WTC11 (cell line): ENCODE measurements around the gene OAF. TPM values are rescaled to one million over a fixed set of nuclear protein-coding genes. Genes with fewer than 3 reads are reported as not detected.

ENCODE experiments used
- ATAC-seq: fragments of 200-7000 bp; cut with Tn5 transposase; 2 replicates; pipeline ENCODE4 v1.10.0; 2021; ENCODE audit warnings: mild to moderate bottlenecking, moderate library complexity
- CTCF ChIA-PET: fragments of 300-600 bp; sonication (Branson Sonifier 250); formaldehyde crosslinking; loops from one replicate; lab custom pipeline; 2021; ENCODE audit warnings: antibody characterized with exemption; lab: Charles Lee
- POLR2A ChIA-PET: fragments of 350-600 bp; sonication (Branson Sonifier 250); formaldehyde crosslinking; loops from one replicate; lab custom pipeline; 2021; ENCODE audit warnings: antibody characterized with exemption; lab: Charles Lee
- DNase-seq: peaks from one replicate; pipeline ENCODE4 v3.0.0; 2021; ENCODE audit warnings: low spot score
- H3K27ac Mint-ChIP-seq: 2 replicates; pipeline ENCODE4 v1.8.0; 2021; ENCODE audit warnings: mixed read lengths
- H3K27me3 Mint-ChIP-seq: 2 replicates; pipeline ENCODE4 v1.8.0; 2021; ENCODE audit warnings: low read depth, mild to moderate bottlenecking, moderate library complexity, mixed read lengths
- H3K36me3 Mint-ChIP-seq: 2 replicates; pipeline ENCODE4 v1.8.0; 2021; ENCODE audit warnings: mixed read lengths
- H3K4me1 Mint-ChIP-seq: 2 replicates; pipeline ENCODE4 v1.8.0; 2022; ENCODE audit warnings: mixed read lengths
- H3K4me3 Mint-ChIP-seq: 2 replicates; pipeline ENCODE4 v1.8.0; 2021; ENCODE audit warnings: mild to moderate bottlenecking, moderate library complexity, mixed read lengths
- H3K9me3 Mint-ChIP-seq: 2 replicates; pipeline ENCODE4 v1.8.0; 2021; ENCODE audit warnings: mixed read lengths
- CBFB ChIP-seq: sonication (generic); formaldehyde crosslinking; IDR thresholded peaks from 2 replicates; pipeline ENCODE4 v1.8.1; 2022; ENCODE audit warnings: mild to moderate bottlenecking, low read depth, missing genetic modification reagents
- CREB1 ChIP-seq: sonication (generic); formaldehyde crosslinking; IDR thresholded peaks from 2 replicates; pipeline ENCODE4 v1.8.0; 2023; ENCODE audit warnings: mild to moderate bottlenecking, missing genetic modification reagents
- EMX1 ChIP-seq: fragments of 250-450 bp; sonication (Bioruptor Pico); IDR thresholded peaks from 2 replicates; pipeline ENCODE4 v1.8.0; 2021; ENCODE audit warnings: mild to moderate bottlenecking
- IRF2 ChIP-seq: sonication (generic); formaldehyde crosslinking; IDR thresholded peaks from 2 replicates; pipeline ENCODE4 v1.8.0; 2022; ENCODE audit warnings: low read depth, missing genetic modification reagents, borderline replicate concordance
- MXD4 ChIP-seq: fragments of 250-450 bp; sonication (Bioruptor Pico); IDR thresholded peaks from 2 replicates; pipeline ENCODE4 v1.8.0; 2021; ENCODE audit warnings: mild to moderate bottlenecking, moderate library complexity, borderline replicate concordance
- NR2C2 ChIP-seq: sonication (generic); formaldehyde crosslinking; IDR thresholded peaks from 2 replicates; pipeline ENCODE4 v1.8.0; 2022; ENCODE audit warnings: mild to moderate bottlenecking, missing genetic modification reagents
- NR3C1 ChIP-seq: sonication (generic); formaldehyde crosslinking; conservative IDR thresholded peaks from 2 replicates; pipeline ENCODE4 v1.8.1; 2023; ENCODE audit warnings: low read depth, mild to moderate bottlenecking, missing genetic modification reagents
- RELA ChIP-seq: sonication (generic); formaldehyde crosslinking; IDR thresholded peaks from 2 replicates; pipeline ENCODE4 v1.8.1; 2022; ENCODE audit warnings: missing genetic modification reagents, mild to moderate bottlenecking, borderline replicate concordance
- TEAD4 ChIP-seq: sonication (generic); formaldehyde crosslinking; IDR thresholded peaks from 2 replicates; pipeline ENCODE4 v1.8.0; 2022; ENCODE audit warnings: mild to moderate bottlenecking, missing genetic modification reagents
- ZNF121 ChIP-seq: sonication (generic); formaldehyde crosslinking; IDR thresholded peaks from 2 replicates; pipeline ENCODE4 v1.8.0; 2023; ENCODE audit warnings: missing genetic modification reagents
- ZNF219 ChIP-seq: sonication (generic); formaldehyde crosslinking; IDR thresholded peaks from 2 replicates; pipeline ENCODE4 v1.8.0; 2023; ENCODE audit warnings: missing genetic modification reagents, mild to moderate bottlenecking, borderline replicate concordance
- ZNF263 ChIP-seq: sonication (generic); formaldehyde crosslinking; IDR thresholded peaks from 2 replicates; pipeline ENCODE4 v1.8.1; 2022; ENCODE audit warnings: low read depth, mild to moderate bottlenecking, moderate library complexity, missing genetic modification reagents
- total RNA-seq: library from RNA; stranded (reverse); gene quantifications from 3 replicates; pipeline ENCODE4 v1.2.3, GENCODE V29; 2021
- TF ChIP-seq, protein P1 (sequence below): sonication (generic); formaldehyde crosslinking; IDR thresholded peaks from 2 replicates; pipeline ENCODE4 v1.8.0; 2022; ENCODE audit warnings: missing genetic modification reagents
- TF ChIP-seq, protein P2 (sequence below): sonication (generic); formaldehyde crosslinking; IDR thresholded peaks from 2 replicates; pipeline ENCODE4 v1.8.0; 2023; ENCODE audit warnings: missing genetic modification reagents, mild to moderate bottlenecking, borderline replicate concordance
- TF ChIP-seq, protein P3 (sequence below): sonication (generic); formaldehyde crosslinking; IDR thresholded peaks from 2 replicates; pipeline ENCODE4 v1.8.1; 2023; ENCODE audit warnings: mild to moderate bottlenecking, moderate library complexity, missing genetic modification reagents

OAF gene
- total RNA-seq, 1 experiment from 2014 or later, result 5.6 TPM

DNA sequence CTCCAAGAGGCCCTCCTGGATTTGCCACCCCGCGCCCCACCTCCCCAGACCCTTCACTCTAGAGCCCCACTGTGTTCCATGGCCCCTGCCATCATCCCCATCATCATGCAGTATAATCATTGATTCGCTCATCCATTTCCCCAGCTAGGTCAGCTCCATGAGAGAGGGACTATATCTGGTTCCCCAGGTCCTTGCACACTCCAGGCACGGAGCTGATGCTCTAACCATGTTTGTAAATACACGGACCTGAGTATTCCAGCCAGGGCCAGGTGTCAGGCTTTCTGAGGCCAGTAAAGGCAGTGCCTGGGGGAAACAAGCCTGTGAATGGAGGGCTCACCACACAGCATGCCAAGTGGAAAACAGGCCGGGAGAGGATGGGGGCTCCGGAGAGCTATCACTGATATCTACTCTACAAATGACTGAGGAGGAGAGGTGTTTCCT is 27.1 kb upstream of the OAF start (continued):
- TF ChIP-seq, protein P1, sequence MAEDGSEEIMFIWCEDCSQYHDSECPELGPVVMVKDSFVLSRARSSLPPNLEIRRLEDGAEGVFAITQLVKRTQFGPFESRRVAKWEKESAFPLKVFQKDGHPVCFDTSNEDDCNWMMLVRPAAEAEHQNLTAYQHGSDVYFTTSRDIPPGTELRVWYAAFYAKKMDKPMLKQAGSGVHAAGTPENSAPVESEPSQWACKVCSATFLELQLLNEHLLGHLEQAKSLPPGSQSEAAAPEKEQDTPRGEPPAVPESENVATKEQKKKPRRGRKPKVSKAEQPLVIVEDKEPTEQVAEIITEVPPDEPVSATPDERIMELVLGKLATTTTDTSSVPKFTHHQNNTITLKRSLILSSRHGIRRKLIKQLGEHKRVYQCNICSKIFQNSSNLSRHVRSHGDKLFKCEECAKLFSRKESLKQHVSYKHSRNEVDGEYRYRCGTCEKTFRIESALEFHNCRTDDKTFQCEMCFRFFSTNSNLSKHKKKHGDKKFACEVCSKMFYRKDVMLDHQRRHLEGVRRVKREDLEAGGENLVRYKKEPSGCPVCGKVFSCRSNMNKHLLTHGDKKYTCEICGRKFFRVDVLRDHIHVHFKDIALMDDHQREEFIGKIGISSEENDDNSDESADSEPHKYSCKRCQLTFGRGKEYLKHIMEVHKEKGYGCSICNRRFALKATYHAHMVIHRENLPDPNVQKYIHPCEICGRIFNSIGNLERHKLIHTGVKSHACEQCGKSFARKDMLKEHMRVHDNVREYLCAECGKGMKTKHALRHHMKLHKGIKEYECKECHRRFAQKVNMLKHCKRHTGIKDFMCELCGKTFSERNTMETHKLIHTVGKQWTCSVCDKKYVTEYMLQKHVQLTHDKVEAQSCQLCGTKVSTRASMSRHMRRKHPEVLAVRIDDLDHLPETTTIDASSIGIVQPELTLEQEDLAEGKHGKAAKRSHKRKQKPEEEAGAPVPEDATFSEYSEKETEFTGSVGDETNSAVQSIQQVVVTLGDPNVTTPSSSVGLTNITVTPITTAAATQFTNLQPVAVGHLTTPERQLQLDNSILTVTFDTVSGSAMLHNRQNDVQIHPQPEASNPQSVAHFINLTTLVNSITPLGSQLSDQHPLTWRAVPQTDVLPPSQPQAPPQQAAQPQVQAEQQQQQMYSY, result no peak
- TF ChIP-seq NR2C2 (CRISPR knock-in tag), result no peak
- TF ChIP-seq EMX1, result no peak
- TF ChIP-seq ZNF263, result no peak
- TF ChIP-seq ZNF121 (CRISPR knock-in tag), result no peak
- TF ChIP-seq IRF2 (CRISPR knock-in tag), result no peak
- TF ChIP-seq NR3C1 (CRISPR knock-in tag), result no peak
- TF ChIP-seq, protein P2, sequence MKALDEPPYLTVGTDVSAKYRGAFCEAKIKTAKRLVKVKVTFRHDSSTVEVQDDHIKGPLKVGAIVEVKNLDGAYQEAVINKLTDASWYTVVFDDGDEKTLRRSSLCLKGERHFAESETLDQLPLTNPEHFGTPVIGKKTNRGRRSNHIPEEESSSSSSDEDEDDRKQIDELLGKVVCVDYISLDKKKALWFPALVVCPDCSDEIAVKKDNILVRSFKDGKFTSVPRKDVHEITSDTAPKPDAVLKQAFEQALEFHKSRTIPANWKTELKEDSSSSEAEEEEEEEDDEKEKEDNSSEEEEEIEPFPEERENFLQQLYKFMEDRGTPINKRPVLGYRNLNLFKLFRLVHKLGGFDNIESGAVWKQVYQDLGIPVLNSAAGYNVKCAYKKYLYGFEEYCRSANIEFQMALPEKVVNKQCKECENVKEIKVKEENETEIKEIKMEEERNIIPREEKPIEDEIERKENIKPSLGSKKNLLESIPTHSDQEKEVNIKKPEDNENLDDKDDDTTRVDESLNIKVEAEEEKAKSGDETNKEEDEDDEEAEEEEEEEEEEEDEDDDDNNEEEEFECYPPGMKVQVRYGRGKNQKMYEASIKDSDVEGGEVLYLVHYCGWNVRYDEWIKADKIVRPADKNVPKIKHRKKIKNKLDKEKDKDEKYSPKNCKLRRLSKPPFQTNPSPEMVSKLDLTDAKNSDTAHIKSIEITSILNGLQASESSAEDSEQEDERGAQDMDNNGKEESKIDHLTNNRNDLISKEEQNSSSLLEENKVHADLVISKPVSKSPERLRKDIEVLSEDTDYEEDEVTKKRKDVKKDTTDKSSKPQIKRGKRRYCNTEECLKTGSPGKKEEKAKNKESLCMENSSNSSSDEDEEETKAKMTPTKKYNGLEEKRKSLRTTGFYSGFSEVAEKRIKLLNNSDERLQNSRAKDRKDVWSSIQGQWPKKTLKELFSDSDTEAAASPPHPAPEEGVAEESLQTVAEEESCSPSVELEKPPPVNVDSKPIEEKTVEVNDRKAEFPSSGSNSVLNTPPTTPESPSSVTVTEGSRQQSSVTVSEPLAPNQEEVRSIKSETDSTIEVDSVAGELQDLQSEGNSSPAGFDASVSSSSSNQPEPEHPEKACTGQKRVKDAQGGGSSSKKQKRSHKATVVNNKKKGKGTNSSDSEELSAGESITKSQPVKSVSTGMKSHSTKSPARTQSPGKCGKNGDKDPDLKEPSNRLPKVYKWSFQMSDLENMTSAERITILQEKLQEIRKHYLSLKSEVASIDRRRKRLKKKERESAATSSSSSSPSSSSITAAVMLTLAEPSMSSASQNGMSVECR, result no peak

DNA sequence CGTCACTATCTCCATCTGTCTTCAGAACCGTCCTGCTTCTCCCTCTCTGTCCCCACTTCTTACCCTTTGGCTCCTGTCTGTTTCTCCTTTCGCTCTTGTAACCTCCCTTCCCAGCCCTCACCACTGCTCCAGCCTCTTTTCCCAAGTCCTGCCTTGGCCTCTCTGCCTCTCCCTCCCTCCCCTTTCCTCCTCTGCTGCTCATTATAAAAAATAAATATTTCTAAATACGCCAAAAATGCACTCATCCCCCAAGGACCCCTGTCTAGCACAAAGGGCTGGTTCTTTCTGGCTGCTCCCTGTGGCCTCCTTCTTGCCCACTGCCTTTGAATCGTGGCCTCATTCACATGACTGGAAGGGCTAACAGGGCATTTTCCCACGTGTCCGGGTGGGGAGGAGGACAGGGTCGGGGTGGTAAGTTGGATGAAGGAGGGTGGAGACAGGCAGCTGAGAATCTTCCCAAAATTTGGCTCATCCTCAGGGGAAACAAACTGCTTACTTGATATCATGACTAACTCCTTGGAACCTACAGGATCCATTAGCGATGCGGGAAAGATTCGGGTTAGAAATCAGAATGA is 26.4 kb upstream of the OAF start:
- CTCF ChIA-PET, result interaction anchor here (1.0 to 1.2 kb wide), 2 partner anchors 13 to 52 kb away, joined by 3 read pairs; no protein-coding TSS in a partner anchor
- Mint-ChIP-seq H3K27me3 (peaks cover 61% of the 10 kb centered on the region), H3K4me1 (peaks cover 31% of the 10 kb centered on the region), H3K27ac (no peak overlapping the region), H3K36me3 (no peaks in the 10 kb centered on the region), H3K4me3 (no peak overlapping the region), H3K9me3 (peaks cover 6% of the 10 kb centered on the region; the same call in 1 of the 2 replicates)
- no peak for TF ChIP-seq ZNF263
- TF ChIP-seq CBFB (CRISPR knock-in tag), result no peak
- no peak for TF ChIP-seq ZNF219 (CRISPR knock-in tag)
- no peak for TF ChIP-seq RELA (CRISPR knock-in tag)
- no peak for TF ChIP-seq MXD4
- no peak for TF ChIP-seq IRF2 (CRISPR knock-in tag)
- no peak for TF ChIP-seq TEAD4 (CRISPR knock-in tag)
- no peak for TF ChIP-seq CREB1 (CRISPR knock-in tag)
- TF ChIP-seq, protein P3, sequence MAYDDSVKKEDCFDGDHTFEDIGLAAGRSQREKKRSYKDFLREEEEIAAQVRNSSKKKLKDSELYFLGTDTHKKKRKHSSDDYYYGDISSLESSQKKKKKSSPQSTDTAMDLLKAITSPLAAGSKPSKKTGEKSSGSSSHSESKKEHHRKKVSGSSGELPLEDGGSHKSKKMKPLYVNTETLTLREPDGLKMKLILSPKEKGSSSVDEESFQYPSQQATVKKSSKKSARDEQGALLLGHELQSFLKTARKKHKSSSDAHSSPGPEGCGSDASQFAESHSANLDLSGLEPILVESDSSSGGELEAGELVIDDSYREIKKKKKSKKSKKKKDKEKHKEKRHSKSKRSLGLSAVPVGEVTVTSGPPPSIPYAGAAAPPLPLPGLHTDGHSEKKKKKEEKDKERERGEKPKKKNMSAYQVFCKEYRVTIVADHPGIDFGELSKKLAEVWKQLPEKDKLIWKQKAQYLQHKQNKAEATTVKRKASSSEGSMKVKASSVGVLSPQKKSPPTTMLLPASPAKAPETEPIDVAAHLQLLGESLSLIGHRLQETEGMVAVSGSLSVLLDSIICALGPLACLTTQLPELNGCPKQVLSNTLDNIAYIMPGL (CRISPR knock-in tag), result no peak
- ATAC-seq (no peak), DNase-seq (no peak)
- POLR2A ChIA-PET, result no interaction called here
